ENCODE measurements around the gene SPRY1.

- TF ChIP-seq, protein P1, sequence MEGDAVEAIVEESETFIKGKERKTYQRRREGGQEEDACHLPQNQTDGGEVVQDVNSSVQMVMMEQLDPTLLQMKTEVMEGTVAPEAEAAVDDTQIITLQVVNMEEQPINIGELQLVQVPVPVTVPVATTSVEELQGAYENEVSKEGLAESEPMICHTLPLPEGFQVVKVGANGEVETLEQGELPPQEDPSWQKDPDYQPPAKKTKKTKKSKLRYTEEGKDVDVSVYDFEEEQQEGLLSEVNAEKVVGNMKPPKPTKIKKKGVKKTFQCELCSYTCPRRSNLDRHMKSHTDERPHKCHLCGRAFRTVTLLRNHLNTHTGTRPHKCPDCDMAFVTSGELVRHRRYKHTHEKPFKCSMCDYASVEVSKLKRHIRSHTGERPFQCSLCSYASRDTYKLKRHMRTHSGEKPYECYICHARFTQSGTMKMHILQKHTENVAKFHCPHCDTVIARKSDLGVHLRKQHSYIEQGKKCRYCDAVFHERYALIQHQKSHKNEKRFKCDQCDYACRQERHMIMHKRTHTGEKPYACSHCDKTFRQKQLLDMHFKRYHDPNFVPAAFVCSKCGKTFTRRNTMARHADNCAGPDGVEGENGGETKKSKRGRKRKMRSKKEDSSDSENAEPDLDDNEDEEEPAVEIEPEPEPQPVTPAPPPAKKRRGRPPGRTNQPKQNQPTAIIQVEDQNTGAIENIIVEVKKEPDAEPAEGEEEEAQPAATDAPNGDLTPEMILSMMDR (conservative IDR thresholded peaks at IDR 0.05; ENCODE audit: low read length): no peak
- no peak for TF ChIP-seq EZH2phosphoT487 (IDR thresholded peaks at IDR 0.05; ENCODE audit: borderline replicate concordance, low read depth, low read length)
Observed at GRCh38 chr4:123421227-123421936, 24.8 kb downstream of the SPRY1 start.

All from OCI-LY7 (cell line).